HepG2 (cell line): Measurements from ENCODE around the gene FGGY. TPM values are rescaled to one million over a fixed set of nuclear protein-coding genes. Genes with fewer than 3 reads are reported as not detected.

Experiments
- CBX2 ChIP-seq, 2 experiments: fragments of 200-600 bp in 1 of 2; sonication (generic); formaldehyde crosslinking in 1 of 2; IDR thresholded peaks; 2 replicates each; pipeline versions ENCODE4 v1.7.0 to v1.8.1; 2018 to 2022; ENCODE audit warnings: low read depth in 2 of 2, low read length in 1 of 2, mild to moderate bottlenecking in 1 of 2, missing genetic modification reagents in 1 of 2
- CEBPG ChIP-seq: IDR thresholded peaks from 2 replicates; pipeline ENCODE4 v1.6.1; 2016
- CERS6 ChIP-seq: sonication (generic); formaldehyde crosslinking; IDR thresholded peaks from 2 replicates; pipeline ENCODE4 v1.5.0; 2020; ENCODE audit warnings: missing genetic modification reagents
- E2F5 ChIP-seq: sonication (generic); formaldehyde crosslinking; conservative IDR thresholded peaks from 2 replicates; pipeline ENCODE4 v1.4.0; 2020; ENCODE audit warnings: missing genetic modification reagents
- GATAD2A ChIP-seq: IDR thresholded peaks from 2 replicates; pipeline ENCODE4 v1.6.1; 2016
- GMEB2 ChIP-seq: IDR thresholded peaks from 2 replicates; pipeline ENCODE4 v1.6.1; 2016; ENCODE audit warnings: missing biosample characterization, missing genetic modification reagents, low read depth
- HNF4A ChIP-seq: sonication (generic); formaldehyde crosslinking; IDR thresholded peaks from 2 replicates; pipeline ENCODE4 v1.4.0; 2020; ENCODE audit warnings: missing genetic modification reagents
- HNRNPL ChIP-seq: fragments of 200-400 bp; formaldehyde crosslinking; IDR thresholded peaks from 2 replicates; pipeline ENCODE4 v1.6.1; 2017; ENCODE audit warnings: mild to moderate bottlenecking, low read depth, low read length
- HOXA9 ChIP-seq: sonication (generic); formaldehyde crosslinking; IDR thresholded peaks from 2 replicates; pipeline ENCODE4 v1.8.1; 2022; ENCODE audit warnings: missing genetic modification reagents, mild to moderate bottlenecking, moderate library complexity, borderline replicate concordance
- IRF2 ChIP-seq: IDR thresholded peaks from 2 replicates; pipeline ENCODE4 v1.6.1; 2018; ENCODE audit warnings: missing genetic modification reagents, missing compliant biosample characterization
- KLF11 ChIP-seq: IDR thresholded peaks from 2 replicates; pipeline ENCODE4 v1.6.1; 2016; ENCODE audit warnings: missing compliant biosample characterization
- KMT2B ChIP-seq: IDR thresholded peaks from 2 replicates; pipeline ENCODE4 v1.6.1; 2016; ENCODE audit warnings: missing genetic modification reagents, missing compliant biosample characterization
- MTF2 ChIP-seq: sonication (generic); formaldehyde crosslinking; IDR thresholded peaks from 2 replicates; pipeline ENCODE4 v1.5.0; 2020; ENCODE audit warnings: missing genetic modification reagents, borderline replicate concordance
- NR2F1 ChIP-seq, 2 experiments: fragments of 450-650 bp in 1 of 2; formaldehyde crosslinking in 1 of 2; IDR thresholded peaks; 2 replicates each; pipeline versions ENCODE4 v1.5.0 to v1.6.1; 2016 to 2020; ENCODE audit warnings: mild to moderate bottlenecking in 1 of 2, missing compliant biosample characterization in 1 of 2, missing genetic modification reagents in 1 of 2, moderate library complexity in 1 of 2
- SMAD9 ChIP-seq: sonication (generic); formaldehyde crosslinking; IDR thresholded peaks from 2 replicates; pipeline ENCODE4 v1.5.1; 2020; ENCODE audit warnings: mild to moderate bottlenecking, missing genetic modification reagents
- SMARCC2 ChIP-seq: fragments of 450-650 bp; IDR thresholded peaks from 2 replicates; pipeline ENCODE4 v1.6.1; 2017; ENCODE audit warnings: antibody characterized with exemption, mild to moderate bottlenecking
- SOX13 ChIP-seq, 3 experiments: fragments of 450-650 bp in 1 of 3; sonication (generic) in 1 of 3; formaldehyde crosslinking in 1 of 3; IDR thresholded peaks in 2 of 3; conservative IDR thresholded peaks in 1 of 3; 2 replicates each; pipeline versions ENCODE4 v1.5.0 to v1.6.1; 2016 to 2020; ENCODE audit warnings: antibody characterized with exemption in 1 of 3, mild to moderate bottlenecking in 1 of 3, missing compliant biosample characterization in 1 of 3, missing genetic modification reagents in 1 of 3, moderate library complexity in 1 of 3
- STAG1 ChIP-seq: sonication (generic); formaldehyde crosslinking; IDR thresholded peaks from 2 replicates; pipeline ENCODE4 v1.4.0; 2020; ENCODE audit warnings: missing genetic modification reagents
- SUZ12 ChIP-seq: fragments of 150-350 bp; IDR thresholded peaks from 2 replicates; pipeline ENCODE4 v1.6.1; 2014; ENCODE audit warnings: low read depth, low read length
- ZNF160 ChIP-seq: sonication (generic); formaldehyde crosslinking; IDR thresholded peaks from 2 replicates; pipeline ENCODE4 v1.8.0; 2022; ENCODE audit warnings: mild to moderate bottlenecking, inconsistent platforms, missing genetic modification reagents
- ZNF280B ChIP-seq: sonication (generic); formaldehyde crosslinking; IDR thresholded peaks from 2 replicates; pipeline ENCODE4 v1.5.0; 2020; ENCODE audit warnings: missing genetic modification reagents, mild to moderate bottlenecking, borderline replicate concordance
- ZNF747 ChIP-seq: sonication (generic); formaldehyde crosslinking; IDR thresholded peaks from 2 replicates; pipeline ENCODE4 v1.8.1; 2023; ENCODE audit warnings: missing genetic modification reagents, mild to moderate bottlenecking, borderline replicate concordance
- ZNF775 ChIP-seq: sonication (generic); formaldehyde crosslinking; IDR thresholded peaks from 2 replicates; pipeline ENCODE4 v1.4.0; 2020; ENCODE audit warnings: missing genetic modification reagents, mild to moderate bottlenecking, moderate library complexity, borderline replicate concordance
- polyA plus RNA-seq, 8 experiments: library from polyadenylated mRNA; depleted of rRNA in 3 of 8; stranded (reverse) in 7 of 8; unstranded in 1 of 8; fragments of >200 nt; fragmentation: Illumina TruSeq in 4 of 8; extraction: Trizol in 4 of 8; gene quantifications; 2 replicates each; pipeline versions ENCODE4 v1.2.1 to v1.2.3, GENCODE V29; 2011 to 2016; ENCODE audit warnings: low read depth in 4 of 8, missing spikeins in 1 of 8, mixed read lengths in 1 of 8; ENCODE audit not compliant: insufficient read depth in 1 of 8
- total RNA-seq, 5 experiments: library from RNA; depleted of rRNA; stranded (reverse); fragments of >200 nt; fragmentation: Illumina TruSeq; extraction: Trizol; gene quantifications; 2 replicates each; pipeline ENCODE4 v1.2.3, GENCODE V29; 2016; ENCODE audit warnings: low read depth in 1 of 5
- TF ChIP-seq, protein P1 (sequence below): sonication (generic); formaldehyde crosslinking; IDR thresholded peaks from 2 replicates; pipeline ENCODE4 v1.4.0; 2020; ENCODE audit warnings: missing genetic modification reagents, borderline replicate concordance

FGGY gene
- total and polyA plus RNA-seq, 2 of the 13 experiments (the other 11 are each of a cell fraction or from before 2014, with no cell fraction given) = 15.7 to 27.5 TPM

GRCh38 chr1:59730759-59731478 lies 434.0 kb downstream of the FGGY start (continued):
- TF ChIP-seq CBX2 (IDR thresholded peaks at IDR 0.05; ENCODE audit: low read depth, low read length) (no peak), CBX2 (CRISPR knock-in tag; IDR thresholded peaks at IDR 0.05; ENCODE audit: low read depth) (no peak), KMT2B (peak; percentile 63), ZNF775 (CRISPR knock-in tag) (no peak), HOXA9 (CRISPR knock-in tag) (no peak), SMARCC2 (peak; percentile 80), ZNF160 (CRISPR knock-in tag) (no peak), IRF2 (CRISPR knock-in tag) (peak; percentile 76), GMEB2 (CRISPR knock-in tag) (no peak), SUZ12 (no peak), GATAD2A (CRISPR knock-in tag) (peak; percentile 88), KLF11 (no peak), HNRNPL (no peak), ZNF747 (CRISPR knock-in tag) (no peak), CEBPG (CRISPR knock-in tag) (peak; percentile 75), MTF2 (CRISPR knock-in tag) (no peak), CERS6 (no peak), SOX13 (IDR thresholded peaks at IDR 0.05) (no peak), SOX13 (CRISPR knock-in tag; conservative IDR thresholded peaks at IDR 0.05 in 1 of 2, IDR thresholded peaks at IDR 0.05 in 1 of 2) (peak in 1 of 2 experiments; percentile 72; a peak in 2 of 4 replicates), HNF4A (peak; percentile 95), NR2F1 (CRISPR knock-in tag; IDR thresholded peaks at IDR 0.05) (no peak), SMAD9 (CRISPR knock-in tag) (no peak), E2F5 (CRISPR knock-in tag) (no peak), STAG1 (CRISPR knock-in tag) (no peak), ZNF280B (CRISPR knock-in tag) (no peak)
- TF ChIP-seq, protein P1, sequence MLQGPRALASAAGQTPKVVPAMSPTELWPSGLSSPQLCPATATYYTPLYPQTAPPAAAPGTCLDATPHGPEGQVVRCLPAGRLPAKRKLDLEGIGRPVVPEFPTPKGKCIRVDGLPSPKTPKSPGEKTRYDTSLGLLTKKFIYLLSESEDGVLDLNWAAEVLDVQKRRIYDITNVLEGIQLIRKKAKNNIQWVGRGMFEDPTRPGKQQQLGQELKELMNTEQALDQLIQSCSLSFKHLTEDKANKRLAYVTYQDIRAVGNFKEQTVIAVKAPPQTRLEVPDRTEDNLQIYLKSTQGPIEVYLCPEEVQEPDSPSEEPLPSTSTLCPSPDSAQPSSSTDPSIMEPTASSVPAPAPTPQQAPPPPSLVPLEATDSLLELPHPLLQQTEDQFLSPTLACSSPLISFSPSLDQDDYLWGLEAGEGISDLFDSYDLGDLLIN (CRISPR knock-in tag) = no peak
